HG03342 (cell line): ENCODE results near the gene SLC41A3.

Source experiments
- ATAC-seq: cut with Tn5 transposase; IDR thresholded peaks from one replicate; pipeline ENCODE4 v1.9.1; 2021; ENCODE audit warnings: mild to moderate bottlenecking, moderate library complexity; ENCODE audit not compliant: unreplicated experiment

Gene SLC41A3

DNA sequence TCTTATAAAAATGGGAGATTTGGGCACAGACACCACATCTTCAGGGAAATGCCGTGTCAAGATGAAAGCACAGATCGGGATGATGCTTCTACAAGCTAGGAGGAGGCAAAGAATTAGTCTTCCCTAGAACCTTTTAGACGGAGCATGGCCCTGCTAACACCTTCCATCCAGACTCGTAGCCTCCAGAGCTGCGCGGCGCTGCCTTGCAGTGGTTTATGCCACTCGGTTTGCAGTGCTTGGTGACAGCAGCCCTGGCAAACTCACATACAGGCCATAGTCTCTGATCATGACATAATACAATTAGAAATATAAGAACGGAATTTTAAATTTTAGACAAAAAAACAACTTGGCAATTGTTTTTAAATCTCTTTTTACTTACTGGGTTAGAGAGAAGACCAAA lies 37.1 kb upstream of the SLC41A3 start:
- ATAC-seq, result no peak

DNA sequence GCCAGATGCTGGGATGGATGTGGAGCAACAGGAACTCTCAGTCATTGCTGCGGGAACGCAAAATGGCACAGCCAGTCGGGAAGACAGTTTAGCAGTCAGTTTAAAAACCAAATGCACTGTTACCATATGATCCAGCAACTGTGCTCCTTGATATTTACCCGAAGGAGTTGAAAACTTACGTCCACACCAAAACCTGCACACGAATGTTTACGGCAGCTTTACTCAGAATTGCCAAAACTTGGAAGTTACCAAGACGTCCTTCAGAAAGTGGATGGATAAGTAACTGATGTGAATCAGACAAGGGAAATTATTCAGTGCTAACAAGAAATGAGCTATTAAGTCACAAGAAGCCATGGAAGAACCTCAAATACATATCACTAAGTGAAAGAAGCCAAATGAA lies 36.1 kb upstream of the SLC41A3 start:
- ATAC-seq, result no peak

DNA sequence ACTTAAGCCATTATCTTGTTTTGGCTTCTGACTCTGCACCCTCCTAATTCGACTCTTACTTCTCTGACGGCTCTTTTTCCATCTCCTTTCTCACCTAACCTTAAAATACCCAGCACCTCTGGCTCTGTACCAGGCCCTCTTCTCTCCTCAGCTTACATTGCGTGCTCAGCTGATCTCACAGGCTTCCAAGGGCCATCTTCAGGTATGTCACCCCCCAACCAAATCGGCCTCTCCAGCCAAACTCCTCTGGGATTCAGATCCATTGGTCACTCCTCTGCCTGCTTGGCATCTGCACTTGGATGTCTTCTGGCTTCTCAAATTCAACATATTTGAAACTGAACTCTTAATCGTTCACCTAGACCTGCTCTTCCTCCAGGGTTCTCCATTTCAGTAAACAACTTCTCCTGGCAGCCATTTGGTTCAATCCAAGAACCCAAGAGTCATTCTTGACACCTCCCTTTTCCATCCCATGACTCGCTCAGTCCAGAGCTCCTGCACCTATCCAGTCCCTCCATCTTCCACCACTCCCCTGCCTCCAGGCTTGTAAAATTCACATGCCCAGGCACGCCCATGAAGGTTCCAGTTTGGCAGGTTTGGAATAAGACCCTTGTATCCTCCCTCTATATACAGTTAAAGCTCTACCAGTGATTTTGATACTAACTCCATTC lies 35.2 kb upstream of the SLC41A3 start:
- ATAC-seq, result no peak

DNA sequence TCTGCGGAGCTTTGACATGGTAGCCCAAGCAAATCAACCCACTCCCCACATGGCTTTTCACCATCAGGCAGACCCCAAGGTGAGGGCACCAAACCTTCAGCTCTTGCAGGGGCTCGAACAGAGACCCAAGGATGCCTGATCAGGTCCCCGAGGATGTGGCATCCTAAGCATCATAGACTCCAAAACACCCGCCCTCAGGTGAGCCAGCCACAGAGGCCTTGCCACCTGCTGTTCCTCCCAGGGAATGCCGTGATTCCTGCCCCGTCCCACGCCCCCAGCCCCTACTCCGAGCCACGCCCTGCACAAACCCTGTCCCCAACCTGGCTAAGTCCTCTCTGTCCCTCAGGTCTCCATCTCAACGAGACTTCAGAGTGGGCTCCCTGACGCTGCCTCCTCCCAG lies 34.7 kb upstream of the SLC41A3 start:
- no peak for ATAC-seq

DNA sequence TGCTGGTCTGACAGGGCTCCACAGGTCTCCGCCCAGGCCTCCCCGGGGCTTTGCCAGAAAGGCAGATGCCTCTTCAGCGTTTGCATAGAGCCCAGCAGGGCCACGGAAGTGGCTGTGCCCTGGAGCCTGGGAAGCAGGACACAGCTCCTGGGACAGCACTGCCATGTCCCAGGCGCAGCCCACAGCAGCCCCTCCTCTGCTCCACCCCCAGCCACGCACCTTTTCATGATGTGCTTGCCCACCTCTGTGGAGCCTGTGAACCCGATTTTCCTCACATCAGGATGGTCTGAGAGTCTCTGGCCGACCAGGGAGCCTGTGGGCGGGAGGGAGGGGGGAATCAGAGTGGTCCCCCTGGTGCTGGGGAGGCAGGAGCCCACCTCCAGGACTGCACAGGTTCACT lies 33.9 kb upstream of the SLC41A3 start:
- ATAC-seq, result no peak

DNA sequence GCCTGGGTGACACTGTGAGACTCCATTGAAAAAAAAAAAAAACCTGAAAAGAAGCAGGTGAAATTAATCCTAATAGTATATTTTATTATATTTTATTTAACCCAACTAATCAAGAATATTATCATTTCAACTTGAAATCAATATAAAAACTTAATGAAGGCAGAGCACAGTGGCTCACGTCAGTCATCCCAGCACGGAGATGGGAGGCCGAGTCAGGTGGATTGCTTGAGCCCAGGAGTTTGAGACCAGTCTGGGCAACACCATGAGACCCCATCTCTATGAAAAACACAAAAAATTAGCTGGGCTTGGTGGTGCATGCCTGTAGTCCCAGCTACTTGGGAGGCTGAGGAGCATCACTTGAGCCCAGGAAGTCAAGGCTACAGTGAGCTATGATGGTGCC lies 33.3 kb upstream of the SLC41A3 start:
- no peak for ATAC-seq

DNA sequence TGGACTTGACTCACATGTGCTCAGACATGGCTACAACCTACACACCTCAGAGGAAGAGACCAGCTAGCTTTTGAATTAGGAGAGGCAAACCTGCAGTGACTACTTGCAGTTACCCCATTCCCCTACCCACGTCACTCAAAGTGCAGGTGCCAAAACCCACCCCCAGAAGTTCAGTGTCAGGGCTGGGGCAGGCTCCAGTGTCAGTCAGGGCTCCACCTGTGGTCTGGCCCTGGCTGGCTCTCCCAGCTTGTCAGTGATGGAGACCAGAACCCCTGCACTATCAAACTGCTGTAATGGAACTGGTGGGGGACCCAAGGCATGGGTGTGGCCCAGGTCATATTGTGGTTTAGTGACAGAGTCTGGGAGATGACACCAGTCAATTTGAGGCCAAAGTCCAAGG lies 32.6 kb upstream of the SLC41A3 start:
- no peak for ATAC-seq

DNA sequence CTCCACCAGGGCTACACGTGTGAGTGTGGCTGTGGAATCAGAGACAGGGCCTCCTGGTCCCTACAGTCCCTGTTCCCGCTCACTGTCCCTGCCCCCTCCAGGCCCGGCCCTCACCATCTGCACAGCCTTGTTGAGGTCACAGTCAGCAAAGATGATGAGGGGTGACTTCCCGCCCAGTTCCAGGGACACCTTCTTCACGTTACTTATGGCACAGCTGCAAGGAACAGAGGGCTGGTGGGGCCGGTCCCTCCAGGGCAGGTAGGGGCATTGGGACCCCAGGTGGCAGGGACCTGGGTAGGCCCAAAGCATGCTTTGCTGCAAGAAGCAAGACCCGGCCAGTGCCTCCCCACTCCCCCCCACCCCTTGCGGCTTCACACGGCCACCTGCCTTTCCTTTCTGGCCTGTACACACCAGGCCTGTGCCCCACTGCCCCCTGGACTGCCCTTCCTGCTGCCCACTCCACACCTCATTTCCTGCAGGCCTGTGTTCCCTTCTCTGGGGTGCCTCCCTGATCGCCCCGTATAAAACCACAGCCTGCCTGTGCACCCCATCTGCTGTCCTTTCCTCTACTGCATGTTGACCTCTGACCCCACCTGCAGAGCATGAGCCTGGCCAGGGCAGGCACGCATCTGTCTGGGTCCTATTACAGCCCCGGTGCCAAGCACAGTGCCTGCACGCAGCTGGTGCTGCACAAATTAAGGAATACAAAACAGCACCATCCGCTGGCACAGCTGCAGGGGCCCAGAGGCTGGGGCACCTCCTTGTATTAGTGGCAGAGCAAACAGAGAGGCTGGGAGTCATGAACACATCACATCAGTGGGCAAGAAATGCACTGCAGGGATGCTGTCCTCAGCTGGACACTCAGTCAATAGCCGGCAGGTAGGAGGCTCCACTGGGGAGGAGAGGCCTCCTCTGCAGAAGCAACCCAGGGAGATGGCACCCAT lies 30.8 kb upstream of the SLC41A3 start:
- no peak for ATAC-seq

DNA sequence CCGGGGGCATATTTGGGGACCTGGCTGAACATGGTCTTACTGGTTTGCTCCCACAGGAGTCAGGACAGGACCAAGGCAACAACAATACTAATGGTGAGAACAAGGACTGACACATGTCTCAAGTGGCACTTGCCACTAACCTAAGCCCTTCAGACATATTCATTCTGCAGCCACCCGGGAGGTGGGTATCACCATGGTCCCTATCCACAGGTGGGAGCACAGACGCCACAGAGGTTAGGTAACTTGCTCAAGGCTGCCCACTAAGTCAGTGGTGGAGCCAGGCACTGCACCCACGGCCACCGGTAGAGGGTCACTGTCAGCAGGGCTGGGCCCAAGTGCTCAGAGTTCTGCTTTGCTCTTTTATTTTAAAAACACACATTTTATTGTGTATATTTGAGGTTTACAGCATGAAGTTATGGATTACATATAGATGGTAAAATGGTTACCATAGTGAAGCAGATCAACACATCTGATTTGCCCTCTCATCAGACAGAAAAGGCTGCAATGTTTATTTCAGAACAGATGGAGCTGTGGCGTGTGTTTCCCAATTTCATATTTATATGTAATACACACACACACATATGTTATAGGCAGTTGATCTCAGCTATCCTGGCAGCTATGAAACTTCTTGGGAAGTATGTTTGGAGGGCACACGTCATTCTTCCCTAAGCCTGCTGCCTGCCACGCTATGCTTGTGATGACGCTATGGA lies 30.0 kb upstream of the SLC41A3 start:
- no peak for ATAC-seq

DNA sequence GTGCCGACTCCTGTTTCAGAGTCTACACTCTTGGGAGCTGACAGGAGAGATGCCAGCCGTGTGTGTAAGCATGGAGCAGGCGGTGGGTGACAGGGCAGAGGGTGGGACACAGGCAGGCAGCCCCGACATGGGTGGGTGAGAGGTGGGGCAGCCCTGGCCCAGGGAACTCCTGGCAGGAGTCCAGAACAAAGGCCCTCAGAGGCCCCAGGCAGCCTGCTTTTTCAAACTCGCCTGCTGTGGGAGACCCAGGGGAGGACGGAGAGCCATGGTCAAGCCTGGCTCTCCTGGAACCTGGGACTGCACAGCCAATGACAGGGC lies 29.3 kb upstream of the SLC41A3 start:
- no peak for ATAC-seq

DNA sequence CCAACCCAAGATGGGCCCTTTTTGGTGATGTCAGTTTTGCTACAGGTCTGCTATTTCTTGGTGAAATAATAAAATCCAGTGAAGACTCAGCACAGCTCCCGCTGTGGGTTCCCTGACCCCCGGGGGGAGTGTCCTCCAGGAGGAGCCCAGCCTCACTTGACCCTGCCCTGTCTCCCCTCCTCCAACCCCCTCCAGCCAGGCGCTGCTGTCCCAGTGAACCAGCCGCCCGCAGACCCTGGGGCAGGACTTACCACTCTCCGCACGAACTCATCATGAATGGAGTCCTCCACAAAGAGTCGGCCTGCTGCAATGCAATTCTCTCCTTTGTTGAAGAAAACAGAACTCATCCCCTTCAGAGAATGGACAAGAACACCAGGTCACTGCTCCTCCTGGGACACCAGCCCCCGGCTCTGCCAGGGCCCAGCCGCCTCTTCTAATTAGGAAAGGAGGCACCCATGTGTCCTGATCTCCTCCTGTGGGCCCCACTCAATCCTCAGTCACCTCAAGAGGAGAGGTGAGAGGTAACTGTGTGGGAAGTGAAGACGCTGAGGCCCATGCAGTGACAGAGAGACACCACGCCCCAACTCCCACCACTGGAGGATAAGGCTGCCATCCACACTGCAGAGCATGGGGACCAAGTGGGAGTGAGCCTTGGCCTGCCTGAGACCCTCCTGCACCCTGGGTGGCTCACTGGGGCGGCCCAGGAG lies 28.8 kb upstream of the SLC41A3 start:
- ATAC-seq, result no peak

DNA sequence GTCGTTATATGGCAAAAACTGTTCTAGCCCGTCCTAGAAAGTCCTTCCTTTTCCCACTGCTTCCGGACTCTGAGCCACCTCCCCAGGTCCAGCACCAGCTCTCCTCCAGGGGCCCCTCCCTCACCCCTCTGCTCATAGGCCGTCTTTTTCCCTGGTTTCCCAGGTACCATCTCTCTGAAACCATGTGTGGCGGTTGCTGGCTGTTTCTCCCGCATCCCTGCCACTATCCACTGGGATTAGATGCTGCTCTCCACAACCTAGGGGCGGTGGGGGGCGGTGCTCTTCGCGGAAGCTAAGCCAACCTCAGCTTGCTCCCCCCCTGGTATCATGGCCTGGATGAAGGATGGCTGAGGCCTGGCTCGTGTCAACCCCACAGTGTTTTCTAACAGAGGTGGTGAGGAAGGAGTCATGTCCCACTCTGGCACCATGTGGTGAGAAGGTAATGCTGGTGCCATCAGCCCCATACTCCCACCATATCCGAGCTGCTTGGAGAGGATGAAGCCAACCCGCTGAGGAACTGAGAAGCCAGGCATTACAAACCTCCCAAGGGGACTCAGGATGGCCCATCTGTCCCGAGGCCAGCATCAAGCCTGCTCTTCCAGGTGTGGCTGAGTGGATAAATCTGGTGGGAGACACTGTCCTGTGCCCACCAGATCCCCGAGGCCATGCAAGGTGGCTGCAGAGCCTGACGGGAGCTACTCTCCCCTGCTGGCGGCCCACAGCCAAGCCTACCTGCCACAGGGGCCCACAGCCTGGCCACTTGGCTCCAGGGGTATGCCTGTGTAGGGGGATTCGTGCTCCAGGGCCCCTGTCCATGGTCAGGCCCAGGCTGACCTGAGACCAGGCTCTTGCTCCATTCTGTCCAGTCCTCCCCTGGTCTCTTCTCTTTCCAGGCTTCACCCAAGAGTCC lies 27.9 kb upstream of the SLC41A3 start:
- no peak for ATAC-seq

DNA sequence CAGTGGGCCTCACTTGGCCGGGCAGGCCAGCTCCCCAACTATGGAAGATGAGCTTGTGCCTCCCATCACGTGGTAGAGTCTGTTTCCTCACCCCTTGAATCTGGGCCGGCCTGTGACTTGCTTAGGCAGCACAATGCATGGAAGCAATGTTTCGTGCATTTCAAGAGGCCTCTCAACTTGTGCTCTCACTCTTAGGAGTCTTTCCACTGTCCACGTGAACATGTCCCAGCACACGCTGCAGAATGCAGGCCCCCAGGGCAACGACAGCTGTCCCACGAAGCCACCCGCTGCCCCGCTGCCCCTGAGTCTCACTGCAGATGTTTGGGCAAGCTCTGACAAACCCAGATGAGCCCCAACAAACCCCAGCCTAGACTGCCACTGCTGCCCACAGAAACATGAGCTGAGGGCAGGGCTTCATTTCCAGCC lies 27.2 kb upstream of the SLC41A3 start:
- no peak for ATAC-seq

DNA sequence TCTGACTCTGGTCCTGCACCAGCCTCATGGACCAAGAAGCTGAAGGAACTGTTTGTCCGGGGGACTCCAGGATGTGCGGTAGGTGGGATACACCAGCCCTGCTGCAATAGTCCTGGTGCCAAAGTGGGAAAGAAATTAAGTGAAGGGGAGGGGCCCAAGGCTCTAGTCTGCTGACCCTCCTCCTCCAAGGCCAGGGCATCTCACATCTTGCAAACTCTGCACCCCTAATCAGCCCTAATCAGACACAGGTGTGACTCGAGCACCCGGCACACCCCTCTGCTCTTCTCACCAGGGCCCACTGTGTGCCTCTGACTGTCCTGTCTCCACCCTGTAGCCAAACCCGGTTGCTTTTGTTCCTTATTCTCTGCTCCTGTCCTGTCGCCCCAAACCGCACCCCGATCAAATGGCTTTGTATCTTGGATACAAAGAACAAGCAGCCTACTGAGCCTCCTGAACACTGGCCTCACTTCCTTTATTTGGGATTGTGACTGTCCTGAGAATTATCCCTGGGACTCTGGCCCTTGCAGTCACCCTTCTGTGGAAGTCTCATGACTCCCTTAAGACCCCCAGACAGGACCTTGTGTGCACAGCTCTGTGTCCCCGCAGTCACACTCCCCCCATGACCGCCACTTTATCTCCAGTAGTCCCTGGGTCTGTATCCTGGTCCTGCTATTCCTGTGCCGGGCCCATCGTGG lies 26.7 kb upstream of the SLC41A3 start:
- ATAC-seq, result no peak

DNA sequence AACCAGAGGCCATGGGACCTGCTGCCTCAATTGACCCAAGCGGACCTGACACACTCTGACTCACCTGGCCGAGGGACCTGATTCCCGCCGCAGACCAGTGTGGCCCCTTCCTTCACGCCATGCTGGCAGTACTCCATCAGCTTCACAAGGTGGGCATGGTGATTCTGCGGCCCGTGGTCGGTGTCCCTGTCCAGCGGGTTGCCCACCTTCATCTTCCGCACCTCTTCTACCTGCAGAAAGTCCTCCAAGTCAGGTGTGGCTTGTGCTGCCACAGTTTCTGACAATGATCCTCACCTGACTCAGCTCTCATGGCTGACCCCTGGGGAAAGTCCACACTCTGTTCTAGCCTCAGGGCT lies 25.9 kb upstream of the SLC41A3 start:
- no peak for ATAC-seq

DNA sequence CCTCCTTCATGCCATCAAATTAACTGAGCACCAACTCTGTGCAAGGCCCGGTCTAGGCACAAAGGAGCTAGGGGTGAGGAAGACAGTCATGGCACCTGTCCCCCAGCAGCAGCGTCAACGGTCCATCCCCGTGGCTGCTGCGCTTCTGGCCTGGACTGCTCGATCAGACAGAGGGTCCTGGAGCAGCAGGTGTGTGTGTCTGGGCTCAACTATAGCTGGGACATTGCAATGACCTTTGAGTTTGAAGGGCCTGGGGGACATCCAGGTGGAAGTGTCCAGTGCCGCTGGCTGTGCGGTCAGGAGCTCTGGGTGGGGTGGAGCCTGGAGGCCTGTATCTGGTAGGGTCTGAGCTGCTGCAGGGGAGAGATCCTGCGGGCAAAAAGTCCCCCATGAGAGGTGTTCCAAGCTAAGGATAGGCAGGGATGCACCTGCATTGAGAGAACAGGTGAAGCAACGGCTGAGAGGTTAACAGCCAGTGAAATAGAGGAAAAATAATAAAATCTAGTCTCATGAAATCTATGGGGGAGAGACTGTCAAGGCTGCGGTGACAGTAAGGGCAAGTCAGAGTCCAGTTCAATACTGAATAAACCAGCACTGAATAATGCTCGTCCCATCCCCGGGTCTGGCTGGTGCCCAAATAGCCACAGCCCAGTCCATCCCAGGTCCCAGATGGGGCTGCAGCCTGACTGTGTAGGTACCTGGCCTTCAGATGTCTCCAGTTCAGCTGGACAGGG lies 25.4 kb upstream of the SLC41A3 start:
- ATAC-seq, result no peak

DNA sequence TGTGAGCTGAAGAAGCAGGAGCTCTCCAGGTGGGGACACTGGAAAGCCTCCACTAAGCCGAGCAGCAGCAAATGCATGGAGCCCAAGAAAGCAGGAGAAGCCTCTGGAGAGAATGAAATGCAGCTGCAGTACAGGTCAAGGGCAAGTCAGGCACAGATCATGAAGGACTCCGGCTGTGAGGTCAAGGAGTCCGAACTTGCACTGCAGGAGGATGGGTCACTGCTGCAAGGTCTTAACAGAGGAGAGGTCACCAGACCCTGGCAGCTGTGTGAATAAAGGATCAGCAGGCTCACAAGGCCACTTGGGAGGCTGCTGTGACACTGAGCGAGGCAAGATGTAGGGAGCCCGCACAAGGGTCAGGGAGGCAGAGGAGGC lies 24.7 kb upstream of the SLC41A3 start:
- ATAC-seq, result no peak

DNA sequence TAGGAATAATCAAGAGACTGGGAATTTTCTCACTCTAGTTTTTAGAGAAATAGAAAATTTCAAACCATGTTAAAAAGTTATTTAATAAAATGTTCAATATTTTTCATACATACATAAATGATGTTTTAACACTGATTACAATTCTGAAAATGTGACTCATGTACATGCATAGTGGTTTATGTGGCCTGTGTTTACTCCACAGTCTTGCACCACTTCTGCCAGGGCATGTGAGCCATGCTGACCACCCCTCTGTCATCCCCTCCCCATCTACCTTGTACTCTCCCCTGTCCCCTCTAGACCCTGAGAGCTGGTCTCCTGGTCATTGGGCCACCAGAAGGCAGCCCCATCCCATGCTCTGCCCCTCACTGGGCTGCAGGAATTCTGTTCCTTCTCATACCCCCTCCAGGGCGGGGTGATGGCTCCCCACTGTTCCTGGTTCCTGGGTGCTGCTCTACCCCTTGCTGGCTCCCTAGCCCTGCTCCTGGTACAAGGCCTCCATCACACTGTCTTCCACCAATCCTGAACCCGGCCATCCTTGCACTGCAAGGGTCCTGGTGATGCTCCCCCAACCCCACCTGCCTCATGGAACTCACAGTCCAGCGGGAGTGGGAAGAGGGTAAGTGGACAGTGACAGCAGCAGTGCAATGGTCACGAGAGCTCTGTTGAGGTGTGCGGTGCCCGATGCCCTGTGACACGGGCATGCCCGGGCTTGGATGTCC lies 24.2 kb upstream of the SLC41A3 start:
- ATAC-seq, result no peak
